Ramos (cell line): Measurements from ENCODE around the gene CAPN9.

Experiments used
- in situ Hi-C: fragments of 300-500 bp; cut with MboI; formaldehyde crosslinking; loops from one replicate; pipeline ENCODE4 v1.14.3; 2022; ENCODE audit warnings: low sequenced_read_pairs; ENCODE audit not compliant: unreplicated experiment

CAPN9 gene

DNA sequence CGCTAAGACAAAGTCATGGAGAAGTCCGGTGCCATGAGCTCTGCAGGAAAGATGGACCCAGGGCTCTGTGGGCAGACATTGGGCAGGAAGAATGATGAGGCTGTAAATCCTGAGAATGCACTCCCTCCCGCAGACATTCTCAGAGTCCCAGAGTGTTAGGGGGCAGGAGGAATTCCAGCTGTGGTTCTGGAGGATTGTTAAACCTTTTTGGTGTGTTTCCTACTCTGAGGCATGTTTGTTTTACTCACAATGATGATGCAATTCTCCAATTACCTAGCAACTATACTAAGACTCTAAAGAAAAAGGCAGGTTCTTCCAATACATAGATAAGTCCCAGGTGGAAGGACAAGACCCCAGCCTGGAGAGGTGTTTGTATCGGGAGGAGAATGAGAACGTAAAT lies 2.8 kb upstream of the CAPN9 start:
- in situ Hi-C loops, result no loop called here

DNA sequence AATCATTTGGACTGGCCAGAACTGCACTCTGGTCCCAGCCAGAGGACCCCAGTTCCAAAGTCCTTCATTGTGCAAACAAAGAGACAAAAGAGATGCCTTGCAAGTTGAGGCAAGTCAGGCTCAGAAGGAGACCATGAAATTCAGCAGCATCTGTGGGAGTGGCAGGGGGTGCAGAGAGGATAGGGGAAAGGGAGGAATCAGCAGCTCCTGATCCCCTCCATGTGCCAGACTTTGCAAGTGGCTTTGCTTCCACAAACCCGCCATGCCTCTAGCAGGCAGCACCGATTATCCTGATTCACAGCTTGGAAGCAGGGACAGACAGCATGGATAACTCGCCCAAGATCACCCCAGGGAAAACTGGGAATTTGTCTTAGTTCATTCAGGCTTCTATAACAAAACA lies 2.1 kb upstream of the CAPN9 start:
- in situ Hi-C loops, result no loop called here

DNA sequence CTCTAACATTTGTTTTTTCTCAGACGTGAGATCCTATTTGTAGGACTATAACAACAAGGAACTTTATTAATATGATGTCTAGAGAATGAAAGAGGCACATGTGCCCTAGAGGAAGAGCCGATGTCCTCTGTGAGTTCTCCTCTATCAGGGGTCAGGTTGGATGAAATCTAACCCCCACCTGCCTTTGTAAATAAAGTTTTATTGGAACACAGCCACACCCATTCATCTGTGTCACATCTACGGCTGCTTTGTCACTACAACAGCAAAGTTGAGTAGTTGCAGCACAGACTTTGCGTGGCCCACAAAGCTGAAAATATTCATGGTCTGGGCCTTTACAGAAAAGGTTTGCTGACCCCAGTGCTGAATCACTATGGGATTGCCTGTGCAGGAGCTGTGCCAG lies 571 bp upstream of the CAPN9 start:
- in situ Hi-C loops, result no loop called here

DNA sequence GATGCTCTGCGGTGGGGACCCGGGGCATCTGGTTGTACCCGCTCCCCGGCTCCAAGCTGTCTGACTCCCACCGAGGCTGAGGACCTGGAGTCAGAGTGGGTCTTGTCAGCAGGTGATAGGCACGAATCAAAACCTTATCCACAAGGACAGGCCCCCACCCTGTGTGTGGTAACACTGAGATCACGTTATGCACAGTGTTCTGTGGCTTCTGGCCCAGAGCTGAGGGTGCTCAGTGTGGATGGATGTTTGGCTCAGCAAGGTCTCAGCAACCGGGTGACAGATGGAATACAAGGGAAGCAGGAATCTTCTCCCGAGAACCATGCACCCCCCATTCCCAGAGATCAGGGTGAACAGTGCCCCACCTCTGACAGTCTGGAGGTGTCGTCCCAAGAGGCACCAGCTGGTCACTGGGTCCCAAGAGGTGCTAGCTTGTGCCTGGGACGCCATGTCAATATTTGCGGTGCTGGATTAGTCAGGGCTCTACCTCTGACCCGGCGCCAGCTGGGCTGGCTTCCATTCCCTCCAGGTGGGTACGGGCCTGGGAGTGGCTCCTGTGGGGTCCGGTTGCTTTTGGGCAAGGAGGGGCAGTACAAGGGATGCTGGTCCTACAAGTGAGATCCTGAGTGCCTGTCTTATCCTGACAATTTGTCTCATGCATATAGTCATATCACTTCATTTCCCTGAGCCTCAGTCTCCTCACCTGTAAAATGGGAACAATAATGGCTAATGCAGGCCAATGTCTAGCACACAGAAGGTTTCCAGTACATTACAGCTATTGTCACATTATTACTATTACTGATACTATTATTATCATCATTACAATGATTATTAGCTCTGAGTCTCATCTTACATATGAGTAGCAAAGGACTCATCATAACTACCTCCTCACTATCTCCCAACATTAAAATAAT lies 957 bp downstream of the CAPN9 start:
- in situ Hi-C loops, result no loop called here

DNA sequence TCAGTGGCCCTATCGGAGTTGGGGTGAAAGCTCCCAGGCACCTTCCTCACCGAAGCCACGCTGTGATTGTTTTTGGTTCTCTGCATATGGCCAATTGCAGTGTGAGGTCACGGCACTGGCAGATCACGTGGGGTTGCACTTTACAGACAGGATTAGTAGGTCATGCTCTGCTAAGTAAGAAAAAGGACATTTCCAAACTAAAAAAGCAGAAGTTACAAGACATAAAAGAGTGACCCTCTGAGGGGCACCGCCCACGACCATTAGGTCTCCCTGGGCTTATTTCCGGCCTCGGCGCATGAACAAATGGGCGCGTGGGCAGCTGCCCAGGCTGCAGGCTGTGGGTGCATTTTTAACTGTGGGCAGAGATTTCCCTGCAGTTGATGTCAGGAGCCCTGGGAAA lies 2.0 kb downstream of the CAPN9 start:
- in situ Hi-C loops, result no loop called here

DNA sequence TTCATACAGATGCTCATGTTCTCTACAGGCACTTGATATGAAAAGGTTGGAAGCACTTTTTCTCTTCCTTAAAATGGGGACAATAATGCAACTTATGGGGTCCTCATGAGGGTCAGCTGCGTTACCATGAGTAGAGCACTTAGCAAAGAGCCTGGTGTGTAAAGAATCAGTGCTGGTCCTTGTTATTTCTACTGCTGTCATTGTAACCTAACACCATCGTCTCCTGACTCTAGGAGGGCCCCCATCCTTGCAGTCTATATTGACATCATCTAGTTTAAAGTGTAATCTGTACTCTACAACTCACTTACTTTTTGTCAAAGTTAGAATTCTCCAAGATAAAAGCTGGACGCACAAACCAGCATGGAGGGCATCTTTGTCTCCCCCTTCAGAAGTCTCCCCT lies 2.4 kb downstream of the CAPN9 start:
- in situ Hi-C loops, result no loop called here

DNA sequence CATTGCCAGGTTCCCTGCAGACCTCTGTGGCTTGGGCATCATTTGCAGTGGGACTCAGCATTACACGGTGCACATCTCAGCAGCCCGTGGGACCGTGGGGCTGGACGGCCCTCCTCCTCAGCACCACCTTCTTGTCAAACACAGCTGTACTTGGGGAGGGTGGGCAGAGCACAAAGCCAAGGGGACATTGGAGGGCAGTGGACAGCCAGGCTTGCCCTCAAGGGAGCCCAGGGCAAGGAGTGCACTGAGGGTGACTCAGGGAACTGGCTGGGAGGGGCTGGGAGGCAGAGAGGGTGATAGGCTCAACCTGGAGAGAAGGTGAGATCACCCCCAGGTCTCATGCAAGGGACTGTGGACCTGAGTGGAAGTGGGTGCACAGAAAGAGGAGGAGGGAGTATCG lies 3.4 kb downstream of the CAPN9 start:
- in situ Hi-C loops, result no loop called here

DNA sequence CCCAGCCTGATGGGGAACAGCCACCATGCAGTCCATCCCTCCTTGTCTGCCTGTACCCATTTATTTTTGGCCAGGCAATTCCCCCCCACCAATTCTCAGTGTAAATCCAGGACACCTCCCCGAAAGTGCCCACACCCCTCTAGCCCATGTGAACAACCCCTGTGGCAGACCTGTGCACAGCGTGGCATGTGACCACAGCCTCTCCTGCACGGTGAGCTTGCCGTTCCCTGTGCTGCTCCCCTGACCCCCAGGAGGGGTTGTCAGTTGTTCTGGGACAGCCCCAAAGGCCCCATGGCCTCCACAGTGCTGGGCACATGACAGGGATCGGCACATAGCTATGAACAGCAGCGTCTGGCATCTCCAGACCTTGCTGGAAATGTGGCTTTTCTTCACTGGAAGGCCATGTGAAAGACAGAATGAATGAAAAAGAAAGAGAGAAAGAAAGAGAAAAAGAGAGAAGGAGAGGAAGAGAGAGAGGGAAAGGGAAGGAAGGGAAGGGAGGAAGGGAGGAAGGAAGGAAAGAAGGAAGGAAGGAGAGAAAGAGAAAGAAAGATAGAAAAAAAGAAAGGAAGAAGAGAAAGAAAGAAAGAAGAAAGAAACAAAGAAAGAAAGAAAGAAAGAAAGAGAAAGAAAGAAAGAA lies 3.9 kb downstream of the CAPN9 start:
- in situ Hi-C loops, result no loop called here

DNA sequence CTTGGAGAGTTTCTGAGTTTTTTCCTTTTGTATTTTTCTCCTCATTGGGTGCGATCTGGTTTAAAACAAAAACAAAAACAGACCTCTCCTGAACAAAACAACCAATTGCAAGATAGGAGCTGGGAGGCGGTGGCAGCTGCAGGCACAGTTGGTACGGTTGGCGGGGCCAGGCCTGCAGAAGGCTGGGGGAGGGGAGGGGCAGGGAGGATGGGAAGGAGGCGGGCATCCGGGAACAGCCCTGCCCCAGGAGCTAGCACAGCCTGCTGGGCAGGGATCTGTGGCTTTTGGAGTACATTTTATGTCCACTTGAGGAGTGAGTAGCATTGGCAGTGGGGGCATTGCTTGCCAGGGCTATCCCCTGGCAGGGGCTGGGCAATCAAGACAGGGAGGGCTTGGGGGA lies 5.2 kb downstream of the CAPN9 start:
- in situ Hi-C loops, result no loop called here

DNA sequence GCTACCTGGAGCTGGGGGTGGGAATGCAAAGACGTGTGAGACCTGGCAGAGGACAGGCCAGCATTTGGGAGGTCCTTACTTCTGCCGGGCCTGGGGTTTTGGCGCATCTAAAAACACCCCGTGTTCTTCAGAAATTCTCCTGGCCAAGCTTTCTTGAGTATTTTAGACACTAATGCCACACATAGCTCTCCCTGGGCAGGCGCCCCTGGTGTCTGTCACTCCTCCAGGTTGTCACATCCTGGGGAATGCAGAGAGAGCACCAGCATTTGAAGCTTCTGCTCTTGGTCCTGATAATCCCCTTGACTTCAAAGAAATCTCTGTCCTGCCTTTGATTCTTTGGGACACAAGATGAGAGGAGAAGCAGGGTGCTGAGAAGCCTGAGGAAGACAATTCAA lies 6.0 kb downstream of the CAPN9 start:
- in situ Hi-C loops, result no loop called here

DNA sequence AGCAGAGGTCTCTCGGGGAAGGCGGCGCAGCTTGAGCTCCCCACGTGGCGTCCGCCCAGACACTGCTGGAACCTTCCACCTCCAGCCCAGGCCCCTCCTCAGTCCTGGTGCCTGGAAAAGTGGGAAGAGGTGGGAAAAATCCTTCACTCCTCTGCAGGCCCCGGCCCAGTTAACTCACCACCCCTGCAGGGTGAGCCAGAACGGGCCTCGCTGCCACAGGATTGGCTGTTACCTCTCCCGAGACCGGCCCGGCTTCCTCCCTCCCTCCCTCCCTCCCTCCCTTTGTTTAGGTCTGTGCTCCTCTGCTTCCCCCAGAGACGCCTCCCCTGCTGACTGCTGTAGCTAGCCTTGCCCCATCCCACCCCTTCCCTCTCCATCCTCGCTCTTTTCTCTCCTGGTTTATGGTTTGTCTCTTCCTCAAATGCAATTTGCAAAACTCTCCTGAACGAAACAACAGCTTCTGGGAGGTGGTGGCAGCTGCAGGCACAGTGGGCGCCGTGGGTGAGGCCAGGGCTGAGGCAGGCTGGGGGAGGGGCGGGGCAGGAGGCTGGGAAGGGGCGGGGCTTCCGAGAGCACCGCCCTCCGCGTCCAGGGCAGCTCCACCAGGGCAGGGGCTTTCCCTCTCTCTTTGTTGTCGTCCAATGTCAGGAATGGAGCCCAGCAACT lies 6.5 kb downstream of the CAPN9 start:
- in situ Hi-C loops, result no loop called here

DNA sequence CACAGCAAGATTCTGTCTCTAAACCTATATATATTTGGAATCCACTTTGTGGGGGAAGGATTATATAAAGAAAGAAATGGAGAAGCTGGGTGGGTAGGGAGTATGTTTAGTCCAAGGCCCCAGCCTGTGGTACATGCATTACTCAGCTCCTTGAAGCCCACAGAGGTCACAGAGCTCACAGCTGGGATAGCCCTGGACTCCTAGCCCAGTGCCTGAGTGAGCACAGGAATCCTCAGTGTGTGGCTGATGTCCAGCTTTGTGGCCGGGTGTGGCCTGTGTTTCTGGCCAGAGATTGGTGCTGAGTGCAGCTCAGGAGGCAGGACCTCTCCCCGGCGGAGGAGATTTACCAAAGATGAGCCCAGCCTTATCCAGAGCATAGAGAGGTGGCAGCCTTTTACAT lies 7.6 kb downstream of the CAPN9 start:
- in situ Hi-C loops, result no loop called here

DNA sequence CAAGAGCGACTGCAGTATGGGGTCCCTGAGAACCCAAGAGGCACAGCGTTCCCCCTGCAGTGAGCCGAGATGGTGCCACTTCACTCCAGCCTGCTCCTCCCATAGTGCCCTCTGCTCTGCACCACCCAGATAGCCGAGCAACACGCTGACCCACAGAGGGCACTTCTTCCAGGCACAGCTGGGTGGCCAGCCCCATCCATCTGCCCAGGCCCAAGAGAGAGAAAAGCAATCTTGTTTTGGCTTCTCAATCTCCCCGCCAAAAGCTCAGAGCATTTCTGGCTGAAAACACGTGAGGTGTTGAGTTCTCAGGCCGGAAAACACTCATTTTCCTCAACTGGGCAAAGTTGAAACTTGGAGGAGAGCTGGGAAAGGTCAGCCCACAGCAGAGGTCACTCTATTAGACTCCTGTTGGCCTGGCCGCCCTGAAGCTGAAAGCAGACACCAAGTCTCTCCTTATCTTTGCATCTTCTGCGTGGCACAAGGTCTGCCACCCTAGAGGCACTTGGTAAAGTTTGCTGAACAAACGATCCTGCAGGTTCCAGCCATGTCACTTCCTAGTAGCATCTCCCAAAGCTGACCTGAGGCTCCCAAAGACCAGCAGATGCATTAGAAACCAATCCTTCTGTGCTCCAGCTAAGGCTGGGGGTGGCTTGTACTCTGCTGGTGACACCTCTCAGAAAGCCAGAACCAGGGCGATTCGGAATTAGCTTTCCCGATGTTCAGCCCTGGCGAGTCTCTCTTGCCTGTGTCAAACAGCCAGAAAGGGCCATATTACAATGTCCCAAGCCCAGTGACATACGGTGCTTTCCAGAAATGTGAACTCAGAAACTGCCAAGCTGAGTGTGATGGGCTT lies 10.9 kb downstream of the CAPN9 start:
- in situ Hi-C loops, result no loop called here

DNA sequence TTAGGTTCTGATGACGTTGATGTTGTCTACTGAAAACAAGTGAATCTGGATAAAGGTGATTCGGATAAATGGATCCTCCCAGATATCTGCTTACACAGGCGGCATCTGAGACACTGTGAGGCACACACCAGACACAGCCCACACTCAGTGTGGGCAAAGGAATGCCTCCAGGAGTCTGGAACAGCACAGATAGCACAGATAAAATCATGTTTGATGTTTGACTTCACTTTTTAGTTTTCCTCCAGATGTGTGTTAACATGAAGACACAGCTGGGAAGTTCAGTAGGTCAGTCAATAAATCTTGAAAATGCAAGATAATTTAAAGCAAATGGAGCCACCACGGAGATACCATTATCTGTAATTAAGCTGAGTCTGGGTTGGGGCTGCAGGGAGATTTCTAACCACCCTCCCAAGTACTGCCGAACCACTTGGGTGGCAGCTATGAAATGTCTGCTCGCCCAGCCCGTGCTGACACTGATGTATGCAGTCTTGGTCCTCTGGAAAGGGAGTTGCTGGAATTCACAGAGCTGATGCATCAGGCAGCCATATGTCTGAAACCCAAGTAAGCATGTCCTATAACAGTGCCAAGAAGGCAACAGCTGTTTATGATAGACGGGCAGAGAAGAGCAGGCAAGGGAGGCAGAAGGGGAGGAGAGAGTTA lies 11.7 kb downstream of the CAPN9 start:
- in situ Hi-C loops, result no loop called here

DNA sequence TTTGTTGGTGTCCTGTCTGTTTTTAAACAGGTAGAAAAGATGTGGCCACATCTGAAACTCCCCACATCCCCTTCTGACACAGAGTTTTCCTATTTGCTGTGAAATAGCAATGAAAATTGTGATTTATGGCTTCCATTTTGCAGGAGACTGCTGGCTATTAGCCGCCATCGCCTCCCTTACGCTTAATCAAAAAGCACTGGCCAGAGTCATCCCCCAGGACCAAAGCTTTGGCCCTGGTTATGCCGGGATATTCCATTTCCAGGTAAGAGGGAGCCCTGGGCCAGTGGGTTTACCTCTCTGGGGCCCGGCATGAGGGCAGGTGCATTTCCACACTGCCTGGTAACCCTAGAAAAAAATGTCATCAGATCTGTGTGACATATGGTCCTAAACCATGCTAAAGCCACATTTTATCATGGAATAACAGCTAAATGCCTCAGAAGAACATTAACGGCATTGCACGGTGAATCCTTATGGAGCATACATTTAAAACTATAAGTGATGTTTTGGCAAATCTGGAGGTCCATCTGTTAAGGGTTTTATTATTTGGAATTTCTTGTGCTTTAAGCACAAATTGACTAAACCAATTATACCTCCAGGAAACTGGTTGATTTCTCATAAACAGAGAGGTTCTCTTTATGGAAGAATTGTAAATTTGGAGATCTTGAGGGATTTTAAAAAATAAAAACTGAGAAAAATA lies 12.3 kb downstream of the CAPN9 start:
- in situ Hi-C loops, result no loop called here

DNA sequence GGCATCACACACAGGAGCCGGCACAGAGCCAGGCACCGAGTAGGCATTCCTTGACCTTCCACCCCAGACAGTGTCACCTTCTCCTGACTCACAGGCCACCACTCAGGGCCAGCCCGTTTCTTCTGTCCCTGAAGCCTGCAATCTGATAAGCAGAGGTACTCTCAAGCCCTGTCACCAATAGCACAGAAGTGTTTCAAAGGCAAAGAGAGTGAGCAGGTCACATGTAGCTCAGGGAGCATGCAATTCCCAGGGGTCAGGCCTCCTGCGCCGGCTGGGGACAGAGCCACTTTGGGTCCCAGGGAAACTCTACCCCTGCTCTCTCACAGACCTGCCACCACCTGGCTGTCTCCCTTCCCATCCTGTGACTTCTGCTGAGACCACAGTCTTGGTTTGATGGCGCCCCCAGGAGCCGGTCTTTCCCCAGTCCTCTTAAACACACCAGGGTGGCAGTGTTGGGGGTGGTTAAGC lies 13.2 kb downstream of the CAPN9 start:
- in situ Hi-C loops, result no loop called here

DNA sequence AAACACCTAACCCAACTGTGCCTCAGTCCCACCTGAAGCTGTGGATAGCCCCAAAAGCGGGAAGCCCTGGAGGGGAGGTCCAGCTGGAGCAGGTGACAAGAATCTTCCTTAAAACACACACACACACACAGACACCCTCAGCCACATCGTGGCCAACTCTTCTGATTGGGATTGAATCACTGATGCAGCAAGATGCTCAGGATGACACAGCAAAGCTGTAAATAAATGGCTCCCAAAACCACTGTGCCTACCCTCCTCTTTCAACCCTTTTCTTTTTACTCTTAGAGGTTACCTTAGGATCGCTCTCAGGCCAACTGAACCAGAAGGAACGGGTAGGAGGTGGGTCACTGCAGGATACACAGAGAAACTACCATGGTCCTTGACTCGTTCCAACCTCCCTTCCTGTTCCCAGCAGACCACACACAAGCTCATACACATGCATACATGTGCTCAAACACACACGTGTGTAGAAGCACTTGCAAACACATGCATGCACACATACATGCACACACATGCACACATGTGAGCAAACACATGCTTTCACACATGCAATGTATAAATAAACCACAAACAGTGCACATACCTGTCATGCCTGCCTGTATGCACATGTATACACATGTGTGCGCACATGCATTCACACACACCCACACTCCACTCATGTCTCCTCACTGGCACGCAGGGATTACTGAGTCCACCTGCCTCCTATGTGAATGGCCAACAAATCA lies 14.4 kb downstream of the CAPN9 start:
- in situ Hi-C loops, result no loop called here

DNA sequence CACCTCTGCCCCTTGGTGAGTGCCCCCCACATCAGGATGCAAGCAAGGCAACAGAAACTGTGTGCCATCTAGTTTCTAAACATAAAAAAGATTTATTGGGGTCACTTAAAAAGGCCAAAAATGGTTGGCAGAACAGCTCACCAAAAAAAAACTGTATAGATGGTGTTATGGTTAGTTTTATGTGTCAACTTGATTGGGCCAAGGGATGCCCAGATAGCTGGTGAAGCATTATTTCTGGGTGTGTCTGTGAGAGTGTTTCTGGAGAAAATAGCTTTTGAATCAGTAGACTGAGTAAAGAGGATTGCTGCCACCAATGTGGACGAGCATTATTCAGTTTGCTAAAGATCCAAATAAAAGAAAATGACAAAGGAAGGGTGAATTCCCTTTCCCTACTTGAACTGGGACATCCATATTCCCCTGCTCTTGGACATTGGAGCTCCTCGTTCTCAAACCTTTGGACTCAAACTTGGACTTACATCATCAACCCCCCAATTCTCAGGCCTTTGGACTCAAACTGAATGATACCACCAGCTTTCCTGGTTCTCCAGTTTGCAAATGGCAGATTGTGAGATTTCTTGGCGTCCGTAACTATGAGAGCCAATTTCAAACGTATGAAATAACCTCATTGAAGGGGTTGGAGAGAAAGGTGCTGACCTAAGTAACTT lies 16.9 kb downstream of the CAPN9 start:
- in situ Hi-C loops, result no loop called here
